Measurements from ENCODE around the gene ZNF692. TPM values are rescaled to one million over a fixed set of nuclear protein-coding genes. Genes with fewer than 3 reads are reported as not detected.

ZNF692 gene
- total RNA-seq, 1 experiment from 2014 or later = 59.1 TPM

DNA sequence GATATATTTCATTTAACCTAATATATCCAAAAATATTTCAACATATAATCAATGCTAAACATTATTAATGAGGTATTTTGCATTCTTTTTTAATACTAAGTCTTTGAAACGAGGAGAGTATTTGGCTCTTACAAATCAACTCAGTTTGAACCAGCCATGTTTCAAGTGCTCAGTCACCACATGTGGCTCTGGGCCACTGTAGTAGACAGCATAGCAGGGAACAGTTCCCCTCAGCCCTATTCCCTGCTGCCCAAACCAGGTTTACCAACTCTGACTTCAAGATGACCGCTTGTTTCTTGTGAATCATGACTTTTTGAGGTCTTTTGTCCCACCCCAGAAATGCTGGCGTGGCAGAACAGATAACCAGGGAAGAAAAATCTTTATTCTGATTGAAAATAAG is 15.2 kb downstream of the ZNF692 start:
- Mint-ChIP-seq H3K4me3 (no peak overlapping the region), H3K27ac (no peak overlapping the region), H3K36me3 (peaks cover 17% of the 10 kb centered on the region), H3K27me3 (ENCODE audit: low read depth) (no peaks in the 10 kb centered on the region), H3K4me1 (peaks cover 4% of the 10 kb centered on the region), H3K9me3 (no peaks in the 10 kb centered on the region)
- ChIA-PET CTCF (no interaction called here), POLR2A (no interaction called here)
- no peak for ATAC-seq
- TF ChIP-seq HMGA2 (CRISPR knock-in tag; IDR thresholded peaks at IDR 0.05) (peak; percentile 78; the same call in 1 of the 2 replicates), NR3C1 (CRISPR knock-in tag; conservative IDR thresholded peaks at IDR 0.05; ENCODE audit: low read depth) (no peak)
- no peak for DNase-seq (ENCODE audit: low spot score)

DNA sequence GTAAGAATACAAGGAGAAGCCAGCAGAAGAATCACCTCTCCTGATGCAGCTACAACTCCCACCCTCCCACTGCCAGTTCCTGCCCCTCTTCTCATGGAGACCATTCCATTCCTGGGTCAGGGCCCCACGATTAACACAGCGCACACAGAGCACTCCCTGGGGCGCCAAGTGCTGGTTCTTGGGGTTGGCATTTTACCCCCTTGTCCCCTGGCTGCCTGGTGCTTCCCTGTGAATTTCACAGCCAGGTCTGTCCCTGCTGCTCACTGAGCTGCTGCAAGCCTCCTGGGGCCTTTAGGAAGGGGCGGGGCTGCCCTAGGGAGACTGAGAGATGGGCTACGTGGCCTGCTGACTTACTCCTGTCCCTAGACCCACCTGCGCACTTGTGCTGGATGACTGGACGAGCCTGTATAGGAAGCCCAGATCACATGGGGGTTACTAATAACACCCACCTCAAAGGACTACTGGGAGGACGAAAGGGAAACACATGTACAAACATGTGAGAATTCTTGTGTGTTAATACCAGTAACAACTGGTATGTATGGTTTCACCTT is 16.0 kb downstream of the ZNF692 start:
- H3K9me3 Mint-ChIP-seq = no peaks in the 10 kb centered on the region
- H3K36me3 Mint-ChIP-seq = peaks cover 16% of the 10 kb centered on the region
- H3K4me1 Mint-ChIP-seq = peaks cover 4% of the 10 kb centered on the region
- H3K4me3 Mint-ChIP-seq = no peak overlapping the region
- DNase-seq (ENCODE audit: low spot score) (no peak), ATAC-seq (no peak)
- ChIA-PET CTCF (interaction anchor here (1.6 kb wide), 1 partner anchor 31 kb away, joined by 10 read pairs; no protein-coding TSS in a partner anchor), POLR2A (interaction anchor here (1.7 kb wide), 1 partner anchor 64 kb away, joined by 4 read pairs; no protein-coding TSS in a partner anchor)
- no peaks in the 10 kb centered on the region for H3K27me3 Mint-ChIP-seq (ENCODE audit: low read depth)
- no peak overlapping the region for H3K27ac Mint-ChIP-seq
- TF ChIP-seq, protein P1, sequence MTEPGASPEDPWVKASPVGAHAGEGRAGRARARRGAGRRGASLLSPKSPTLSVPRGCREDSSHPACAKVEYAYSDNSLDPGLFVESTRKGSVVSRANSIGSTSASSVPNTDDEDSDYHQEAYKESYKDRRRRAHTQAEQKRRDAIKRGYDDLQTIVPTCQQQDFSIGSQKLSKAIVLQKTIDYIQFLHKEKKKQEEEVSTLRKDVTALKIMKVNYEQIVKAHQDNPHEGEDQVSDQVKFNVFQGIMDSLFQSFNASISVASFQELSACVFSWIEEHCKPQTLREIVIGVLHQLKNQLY (CRISPR knock-in tag; IDR thresholded peaks at IDR 0.05) = no peak
- TF ChIP-seq CREB1 (CRISPR knock-in tag; IDR thresholded peaks at IDR 0.05) (no peak), CBFB (CRISPR knock-in tag; IDR thresholded peaks at IDR 0.05; ENCODE audit: low read depth) (no peak), SP1 (CRISPR knock-in tag; conservative IDR thresholded peaks at IDR 0.05) (no peak), ZNF263 (CRISPR knock-in tag; IDR thresholded peaks at IDR 0.05; ENCODE audit: low read depth) (no peak), KAT7 (CRISPR knock-in tag; IDR thresholded peaks at IDR 0.05; ENCODE audit: borderline replicate concordance) (no peak), ZNF317 (CRISPR knock-in tag; IDR thresholded peaks at IDR 0.05; ENCODE audit: borderline replicate concordance, low read depth) (no peak), ZNF232 (CRISPR knock-in tag; IDR thresholded peaks at IDR 0.05) (no peak), NFE2L1 (CRISPR knock-in tag; IDR thresholded peaks at IDR 0.05) (no peak)
- TF ChIP-seq, protein P2, sequence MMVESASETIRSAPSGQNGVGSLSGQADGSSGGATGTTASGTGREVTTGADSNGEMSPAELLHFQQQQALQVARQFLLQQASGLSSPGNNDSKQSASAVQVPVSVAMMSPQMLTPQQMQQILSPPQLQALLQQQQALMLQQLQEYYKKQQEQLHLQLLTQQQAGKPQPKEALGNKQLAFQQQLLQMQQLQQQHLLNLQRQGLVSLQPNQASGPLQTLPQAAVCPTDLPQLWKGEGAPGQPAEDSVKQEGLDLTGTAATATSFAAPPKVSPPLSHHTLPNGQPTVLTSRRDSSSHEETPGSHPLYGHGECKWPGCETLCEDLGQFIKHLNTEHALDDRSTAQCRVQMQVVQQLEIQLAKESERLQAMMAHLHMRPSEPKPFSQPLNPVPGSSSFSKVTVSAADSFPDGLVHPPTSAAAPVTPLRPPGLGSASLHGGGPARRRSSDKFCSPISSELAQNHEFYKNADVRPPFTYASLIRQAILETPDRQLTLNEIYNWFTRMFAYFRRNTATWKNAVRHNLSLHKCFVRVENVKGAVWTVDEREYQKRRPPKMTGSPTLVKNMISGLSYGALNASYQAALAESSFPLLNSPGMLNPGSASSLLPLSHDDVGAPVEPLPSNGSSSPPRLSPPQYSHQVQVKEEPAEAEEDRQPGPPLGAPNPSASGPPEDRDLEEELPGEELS (CRISPR knock-in tag; IDR thresholded peaks at IDR 0.05) = no peak
- TF ChIP-seq, protein P3, sequence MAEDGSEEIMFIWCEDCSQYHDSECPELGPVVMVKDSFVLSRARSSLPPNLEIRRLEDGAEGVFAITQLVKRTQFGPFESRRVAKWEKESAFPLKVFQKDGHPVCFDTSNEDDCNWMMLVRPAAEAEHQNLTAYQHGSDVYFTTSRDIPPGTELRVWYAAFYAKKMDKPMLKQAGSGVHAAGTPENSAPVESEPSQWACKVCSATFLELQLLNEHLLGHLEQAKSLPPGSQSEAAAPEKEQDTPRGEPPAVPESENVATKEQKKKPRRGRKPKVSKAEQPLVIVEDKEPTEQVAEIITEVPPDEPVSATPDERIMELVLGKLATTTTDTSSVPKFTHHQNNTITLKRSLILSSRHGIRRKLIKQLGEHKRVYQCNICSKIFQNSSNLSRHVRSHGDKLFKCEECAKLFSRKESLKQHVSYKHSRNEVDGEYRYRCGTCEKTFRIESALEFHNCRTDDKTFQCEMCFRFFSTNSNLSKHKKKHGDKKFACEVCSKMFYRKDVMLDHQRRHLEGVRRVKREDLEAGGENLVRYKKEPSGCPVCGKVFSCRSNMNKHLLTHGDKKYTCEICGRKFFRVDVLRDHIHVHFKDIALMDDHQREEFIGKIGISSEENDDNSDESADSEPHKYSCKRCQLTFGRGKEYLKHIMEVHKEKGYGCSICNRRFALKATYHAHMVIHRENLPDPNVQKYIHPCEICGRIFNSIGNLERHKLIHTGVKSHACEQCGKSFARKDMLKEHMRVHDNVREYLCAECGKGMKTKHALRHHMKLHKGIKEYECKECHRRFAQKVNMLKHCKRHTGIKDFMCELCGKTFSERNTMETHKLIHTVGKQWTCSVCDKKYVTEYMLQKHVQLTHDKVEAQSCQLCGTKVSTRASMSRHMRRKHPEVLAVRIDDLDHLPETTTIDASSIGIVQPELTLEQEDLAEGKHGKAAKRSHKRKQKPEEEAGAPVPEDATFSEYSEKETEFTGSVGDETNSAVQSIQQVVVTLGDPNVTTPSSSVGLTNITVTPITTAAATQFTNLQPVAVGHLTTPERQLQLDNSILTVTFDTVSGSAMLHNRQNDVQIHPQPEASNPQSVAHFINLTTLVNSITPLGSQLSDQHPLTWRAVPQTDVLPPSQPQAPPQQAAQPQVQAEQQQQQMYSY (CRISPR knock-in tag; IDR thresholded peaks at IDR 0.05) = no peak
- TF ChIP-seq, protein P4, sequence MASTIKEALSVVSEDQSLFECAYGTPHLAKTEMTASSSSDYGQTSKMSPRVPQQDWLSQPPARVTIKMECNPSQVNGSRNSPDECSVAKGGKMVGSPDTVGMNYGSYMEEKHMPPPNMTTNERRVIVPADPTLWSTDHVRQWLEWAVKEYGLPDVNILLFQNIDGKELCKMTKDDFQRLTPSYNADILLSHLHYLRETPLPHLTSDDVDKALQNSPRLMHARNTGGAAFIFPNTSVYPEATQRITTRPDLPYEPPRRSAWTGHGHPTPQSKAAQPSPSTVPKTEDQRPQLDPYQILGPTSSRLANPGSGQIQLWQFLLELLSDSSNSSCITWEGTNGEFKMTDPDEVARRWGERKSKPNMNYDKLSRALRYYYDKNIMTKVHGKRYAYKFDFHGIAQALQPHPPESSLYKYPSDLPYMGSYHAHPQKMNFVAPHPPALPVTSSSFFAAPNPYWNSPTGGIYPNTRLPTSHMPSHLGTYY (CRISPR knock-in tag; IDR thresholded peaks at IDR 0.05) = no peak
- TF ChIP-seq, protein P5, sequence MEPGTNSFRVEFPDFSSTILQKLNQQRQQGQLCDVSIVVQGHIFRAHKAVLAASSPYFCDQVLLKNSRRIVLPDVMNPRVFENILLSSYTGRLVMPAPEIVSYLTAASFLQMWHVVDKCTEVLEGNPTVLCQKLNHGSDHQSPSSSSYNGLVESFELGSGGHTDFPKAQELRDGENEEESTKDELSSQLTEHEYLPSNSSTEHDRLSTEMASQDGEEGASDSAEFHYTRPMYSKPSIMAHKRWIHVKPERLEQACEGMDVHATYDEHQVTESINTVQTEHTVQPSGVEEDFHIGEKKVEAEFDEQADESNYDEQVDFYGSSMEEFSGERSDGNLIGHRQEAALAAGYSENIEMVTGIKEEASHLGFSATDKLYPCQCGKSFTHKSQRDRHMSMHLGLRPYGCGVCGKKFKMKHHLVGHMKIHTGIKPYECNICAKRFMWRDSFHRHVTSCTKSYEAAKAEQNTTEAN (CRISPR knock-in tag; IDR thresholded peaks at IDR 0.05) = no peak
- TF ChIP-seq, protein P6, sequence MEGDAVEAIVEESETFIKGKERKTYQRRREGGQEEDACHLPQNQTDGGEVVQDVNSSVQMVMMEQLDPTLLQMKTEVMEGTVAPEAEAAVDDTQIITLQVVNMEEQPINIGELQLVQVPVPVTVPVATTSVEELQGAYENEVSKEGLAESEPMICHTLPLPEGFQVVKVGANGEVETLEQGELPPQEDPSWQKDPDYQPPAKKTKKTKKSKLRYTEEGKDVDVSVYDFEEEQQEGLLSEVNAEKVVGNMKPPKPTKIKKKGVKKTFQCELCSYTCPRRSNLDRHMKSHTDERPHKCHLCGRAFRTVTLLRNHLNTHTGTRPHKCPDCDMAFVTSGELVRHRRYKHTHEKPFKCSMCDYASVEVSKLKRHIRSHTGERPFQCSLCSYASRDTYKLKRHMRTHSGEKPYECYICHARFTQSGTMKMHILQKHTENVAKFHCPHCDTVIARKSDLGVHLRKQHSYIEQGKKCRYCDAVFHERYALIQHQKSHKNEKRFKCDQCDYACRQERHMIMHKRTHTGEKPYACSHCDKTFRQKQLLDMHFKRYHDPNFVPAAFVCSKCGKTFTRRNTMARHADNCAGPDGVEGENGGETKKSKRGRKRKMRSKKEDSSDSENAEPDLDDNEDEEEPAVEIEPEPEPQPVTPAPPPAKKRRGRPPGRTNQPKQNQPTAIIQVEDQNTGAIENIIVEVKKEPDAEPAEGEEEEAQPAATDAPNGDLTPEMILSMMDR (IDR thresholded peaks at IDR 0.05) = no peak
- TF ChIP-seq, protein P7, sequence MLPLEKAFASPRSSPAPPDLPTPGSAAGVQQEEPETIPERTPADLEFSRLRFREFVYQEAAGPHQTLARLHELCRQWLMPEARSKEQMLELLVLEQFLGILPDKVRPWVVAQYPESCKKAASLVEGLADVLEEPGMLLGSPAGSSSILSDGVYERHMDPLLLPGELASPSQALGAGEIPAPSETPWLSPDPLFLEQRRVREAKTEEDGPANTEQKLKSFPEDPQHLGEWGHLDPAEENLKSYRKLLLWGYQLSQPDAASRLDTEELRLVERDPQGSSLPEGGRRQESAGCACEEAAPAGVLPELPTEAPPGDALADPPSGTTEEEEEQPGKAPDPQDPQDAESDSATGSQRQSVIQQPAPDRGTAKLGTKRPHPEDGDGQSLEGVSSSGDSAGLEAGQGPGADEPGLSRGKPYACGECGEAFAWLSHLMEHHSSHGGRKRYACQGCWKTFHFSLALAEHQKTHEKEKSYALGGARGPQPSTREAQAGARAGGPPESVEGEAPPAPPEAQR (CRISPR knock-in tag; IDR thresholded peaks at IDR 0.05) = no peak
- TF ChIP-seq, protein P8, sequence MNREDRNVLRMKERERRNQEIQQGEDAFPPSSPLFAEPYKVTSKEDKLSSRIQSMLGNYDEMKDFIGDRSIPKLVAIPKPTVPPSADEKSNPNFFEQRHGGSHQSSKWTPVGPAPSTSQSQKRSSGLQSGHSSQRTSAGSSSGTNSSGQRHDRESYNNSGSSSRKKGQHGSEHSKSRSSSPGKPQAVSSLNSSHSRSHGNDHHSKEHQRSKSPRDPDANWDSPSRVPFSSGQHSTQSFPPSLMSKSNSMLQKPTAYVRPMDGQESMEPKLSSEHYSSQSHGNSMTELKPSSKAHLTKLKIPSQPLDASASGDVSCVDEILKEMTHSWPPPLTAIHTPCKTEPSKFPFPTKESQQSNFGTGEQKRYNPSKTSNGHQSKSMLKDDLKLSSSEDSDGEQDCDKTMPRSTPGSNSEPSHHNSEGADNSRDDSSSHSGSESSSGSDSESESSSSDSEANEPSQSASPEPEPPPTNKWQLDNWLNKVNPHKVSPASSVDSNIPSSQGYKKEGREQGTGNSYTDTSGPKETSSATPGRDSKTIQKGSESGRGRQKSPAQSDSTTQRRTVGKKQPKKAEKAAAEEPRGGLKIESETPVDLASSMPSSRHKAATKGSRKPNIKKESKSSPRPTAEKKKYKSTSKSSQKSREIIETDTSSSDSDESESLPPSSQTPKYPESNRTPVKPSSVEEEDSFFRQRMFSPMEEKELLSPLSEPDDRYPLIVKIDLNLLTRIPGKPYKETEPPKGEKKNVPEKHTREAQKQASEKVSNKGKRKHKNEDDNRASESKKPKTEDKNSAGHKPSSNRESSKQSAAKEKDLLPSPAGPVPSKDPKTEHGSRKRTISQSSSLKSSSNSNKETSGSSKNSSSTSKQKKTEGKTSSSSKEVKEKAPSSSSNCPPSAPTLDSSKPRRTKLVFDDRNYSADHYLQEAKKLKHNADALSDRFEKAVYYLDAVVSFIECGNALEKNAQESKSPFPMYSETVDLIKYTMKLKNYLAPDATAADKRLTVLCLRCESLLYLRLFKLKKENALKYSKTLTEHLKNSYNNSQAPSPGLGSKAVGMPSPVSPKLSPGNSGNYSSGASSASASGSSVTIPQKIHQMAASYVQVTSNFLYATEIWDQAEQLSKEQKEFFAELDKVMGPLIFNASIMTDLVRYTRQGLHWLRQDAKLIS (CRISPR knock-in tag; IDR thresholded peaks at IDR 0.05; ENCODE audit: borderline replicate concordance) = no peak
